Caco-2 (cell line): ENCODE measurements around the gene RPIA. TPM values are rescaled to one million over a fixed set of nuclear protein-coding genes. Genes with fewer than 3 reads are reported as not detected.

Experiments
- BruUV-seq: library from RNA; stranded (reverse); fragments of 400-500 nt; replicated peaks from 2 replicates; lab custom pipeline; 2021; lab: Mats Ljungman, UMichigan
- CTCF ChIA-PET: fragments of 300-600 bp; sonication (Branson Sonifier 250); formaldehyde crosslinking; loops from one replicate; lab custom pipeline; 2022; ENCODE audit warnings: antibody characterized with exemption; lab: Charles Lee
- POLR2A ChIA-PET: fragments of 300-600 bp; sonication (Branson Sonifier 250); formaldehyde crosslinking; loops from one replicate; lab custom pipeline; 2022; ENCODE audit warnings: antibody characterized with exemption; lab: Charles Lee
- DNase-seq, 2 experiments: peaks; one replicate each; pipeline versions ENCODE4 v3.0.0 to v3.0.0-alpha.2; 2020 to 2022
- H3K27me3 ChIP-seq: replicated peaks from 2 replicates; pipeline ENCODE4 v1.6.0; 2011; ENCODE audit warnings: low read length; ENCODE audit not compliant: control insufficient read depth, insufficient read depth
- H3K36me3 ChIP-seq: 2 replicates; pipeline ENCODE4 v1.5.1; 2011; ENCODE audit warnings: low read length; ENCODE audit not compliant: control insufficient read depth, insufficient read depth
- H3K4me1 ChIP-seq: fragments of 250-450 bp; sonication (Bioruptor Pico); 2 replicates; pipeline ENCODE4 v1.5.1; 2020; ENCODE audit warnings: mild to moderate bottlenecking
- H3K4me3 ChIP-seq: 2 replicates; pipeline ENCODE4 v1.5.1; 2011; ENCODE audit warnings: low read depth, mild to moderate bottlenecking, control low read depth, low read length
- H3K9me3 ChIP-seq: fragments of 250-450 bp; sonication (Bioruptor Pico); 2 replicates; pipeline ENCODE4 v1.5.1; 2020; ENCODE audit warnings: mild to moderate bottlenecking, moderate library complexity
- H3K27ac Mint-ChIP-seq: one replicate; pipeline ENCODE4 v1.8.0; 2022; ENCODE audit warnings: mixed read lengths; ENCODE audit not compliant: unreplicated experiment
- H3K27me3 Mint-ChIP-seq: one replicate; pipeline ENCODE4 v1.8.0; 2022; ENCODE audit warnings: mixed read lengths; ENCODE audit not compliant: insufficient read depth, unreplicated experiment
- H3K36me3 Mint-ChIP-seq: one replicate; pipeline ENCODE4 v1.8.0; 2022; ENCODE audit warnings: mild to moderate bottlenecking, mixed read lengths; ENCODE audit not compliant: insufficient read depth, unreplicated experiment
- H3K4me1 Mint-ChIP-seq: one replicate; pipeline ENCODE4 v1.8.0; 2022; ENCODE audit warnings: low read depth, mixed read lengths; ENCODE audit not compliant: unreplicated experiment
- H3K4me3 Mint-ChIP-seq: one replicate; pipeline ENCODE4 v1.8.0; 2022; ENCODE audit warnings: mild to moderate bottlenecking, moderate library complexity, mixed read lengths; ENCODE audit not compliant: unreplicated experiment
- H3K9me3 Mint-ChIP-seq: one replicate; pipeline ENCODE4 v1.8.0; 2022; ENCODE audit warnings: mixed read lengths; ENCODE audit not compliant: unreplicated experiment
- CTCF ChIP-seq, 2 experiments: fragments of 200-600 bp in 1 of 2; IDR thresholded peaks; 1 replicate in 1 of 2; 2 replicates in 1 of 2; pipeline versions ENCODE4 v1.5.1 to v1.8.0; 2011 to 2022; ENCODE audit warnings: antibody characterized with exemption in 1 of 2, control low read depth in 1 of 2, inconsistent platforms in 1 of 2, low read depth in 1 of 2, low read length in 1 of 2, mild to moderate bottlenecking in 1 of 2, moderate library complexity in 1 of 2; ENCODE audit not compliant: insufficient read depth in 1 of 2, severe bottlenecking in 1 of 2, unreplicated experiment in 1 of 2
- intact Hi-C: fragments of 100-400 bp; cut with micrococcal nuclease; formaldehyde crosslinking; loops from one replicate; pipeline ENCODE4 v1.10.0; 2022; ENCODE audit not compliant: unreplicated experiment
- total RNA-seq: library from RNA; stranded (reverse); gene quantifications from 2 replicates; pipeline ENCODE4 v1.2.3, GENCODE V29; 2022

RPIA gene
- total RNA-seq, 1 experiment from 2014 or later: 33.7 TPM

- Histone ChIP-seq H3K36me3 (peaks cover 2% of the 10 kb centered on the region; the same call in 1 of the 2 replicates), H3K9me3 (no peaks in the 10 kb centered on the region; the same call in 1 of the 2 replicates), H3K4me1 (peaks cover 7% of the 10 kb centered on the region), H3K4me3 (no peak overlapping the region), H3K27me3 (no peaks in the 10 kb centered on the region)
- H3K4me3 Mint-ChIP-seq: no peak overlapping the region
- TF ChIP-seq CTCF (IDR thresholded peaks at IDR 0.05; ENCODE audit: insufficient read depth in 1 of 2, low read depth in 1 of 2, low read length in 1 of 2, severe bottlenecking in 1 of 2, unreplicated experiment in 1 of 2): no peak
- DNase-seq: no peak
- ChIA-PET POLR2A (no interaction called here), CTCF (no interaction called here)
- intact Hi-C loops: no loop called here
- H3K27ac Mint-ChIP-seq: no peak overlapping the region
- peaks cover 36% of the 10 kb centered on the region for H3K36me3 Mint-ChIP-seq
- H3K4me1 Mint-ChIP-seq: peaks cover 17% of the 10 kb centered on the region
- peaks cover 27% of the 10 kb centered on the region for H3K9me3 Mint-ChIP-seq
- no peaks in the 10 kb centered on the region for H3K27me3 Mint-ChIP-seq
- no TSS peak for BruUV-seq
Observed at GRCh38 chr2:88707003-88707402, 15.5 kb downstream of the RPIA start.

- Histone ChIP-seq H3K4me1 (peaks cover 11% of the 10 kb centered on the region), H3K36me3 (no peaks in the 10 kb centered on the region), H3K27me3 (no peaks in the 10 kb centered on the region), H3K4me3 (no peak overlapping the region), H3K9me3 (no peaks in the 10 kb centered on the region)
- Mint-ChIP-seq H3K27ac (no peak overlapping the region), H3K4me3 (no peak overlapping the region), H3K36me3 (peaks cover 23% of the 10 kb centered on the region), H3K4me1 (peaks cover 33% of the 10 kb centered on the region), H3K9me3 (peaks cover 20% of the 10 kb centered on the region), H3K27me3 (no peaks in the 10 kb centered on the region)
- no peak for DNase-seq
- intact Hi-C loops: no loop called here
- no TSS peak for BruUV-seq
- POLR2A ChIA-PET: no interaction called here
- TF ChIP-seq CTCF (IDR thresholded peaks at IDR 0.05; ENCODE audit: insufficient read depth in 1 of 2, low read depth in 1 of 2, low read length in 1 of 2, severe bottlenecking in 1 of 2, unreplicated experiment in 1 of 2): no peak
- CTCF ChIA-PET: no interaction called here
Observed at GRCh38 chr2:88709181-88709631, 17.7 kb downstream of the RPIA start.

GRCh38 chr2:88711289-88711688 lies 19.8 kb downstream of the RPIA start:
- Histone ChIP-seq H3K27me3 (no peaks in the 10 kb centered on the region), H3K9me3 (no peaks in the 10 kb centered on the region), H3K36me3 (no peaks in the 10 kb centered on the region), H3K4me1 (peaks cover 25% of the 10 kb centered on the region), H3K4me3 (no peak overlapping the region)
- peaks cover 49% of the 10 kb centered on the region for H3K4me1 Mint-ChIP-seq
- H3K36me3 Mint-ChIP-seq: peaks cover 22% of the 10 kb centered on the region
- H3K27ac Mint-ChIP-seq: no peak overlapping the region
- no peaks in the 10 kb centered on the region for H3K9me3 Mint-ChIP-seq
- DNase-seq: no peak
- no peaks in the 10 kb centered on the region for H3K27me3 Mint-ChIP-seq
- ChIA-PET CTCF (no interaction called here), POLR2A (no interaction called here)
- intact Hi-C loops: no loop called here
- no peak for TF ChIP-seq CTCF (IDR thresholded peaks at IDR 0.05; ENCODE audit: insufficient read depth in 1 of 2, low read depth in 1 of 2, low read length in 1 of 2, severe bottlenecking in 1 of 2, unreplicated experiment in 1 of 2)
- H3K4me3 Mint-ChIP-seq: no peak overlapping the region
- BruUV-seq: no TSS peak
